PC-9 (cell line): Measurements from ENCODE around the gene HAGH.

Experiments
- CTCF ChIP-seq: fragments of 200-600 bp; sonication (generic); conservative IDR thresholded peaks from 2 replicates; pipeline ENCODE4 v1.6.1; 2017; ENCODE audit warnings: mixed run types, antibody characterized with exemption, mild to moderate bottlenecking, moderate library complexity
- EZH2 ChIP-seq: fragments of 200-600 bp; sonication (generic); IDR thresholded peaks from 2 replicates; pipeline ENCODE4 v1.8.0; 2017; ENCODE audit warnings: antibody characterized with exemption, low read depth

GRCh38 chr16:1771188-1771863 lies 55.3 kb downstream of the HAGH start, which contains the start of gene NME3:
- TF ChIP-seq CTCF (no peak), EZH2 (no peak)
